Thymus (tissue), 11 donors: ENCODE measurements around the gene GATAD2A. TPM values are rescaled to one million over a fixed set of nuclear protein-coding genes. Genes with fewer than 3 reads are reported as not detected.
A peak's percentile ranks its signal among the peaks of the same experiment; 100 is the strongest.

Experiments
- DNase-seq, 9 donors: peaks; one replicate each; pipeline ENCODE4 v3.0.0-alpha.2; 2013; ENCODE audit warnings: low spot score in 9 of 9, low read depth in 6 of 9, missing footprints in 1 of 9
- H3K27ac ChIP-seq, 2 donors: one replicate each; pipeline ENCODE4 v1.5.1; 2013; ENCODE audit warnings: control low read depth in 1 of 2, low read depth in 1 of 2, low read length in 1 of 2, mild to moderate bottlenecking in 1 of 2, moderate library complexity in 1 of 2
- H3K27me3 ChIP-seq, 2 donors: one replicate each; pipeline ENCODE4 v1.5.1; 2013; ENCODE audit warnings: low read length in 1 of 2; ENCODE audit not compliant: control insufficient read depth in 2 of 2, insufficient read depth in 1 of 2
- H3K36me3 ChIP-seq, 2 donors: one replicate each; pipeline ENCODE4 v1.5.1; 2013; ENCODE audit warnings: low read length in 1 of 2, mild to moderate bottlenecking in 1 of 2, moderate library complexity in 1 of 2; ENCODE audit not compliant: control insufficient read depth in 2 of 2, insufficient read depth in 2 of 2
- H3K4me1 ChIP-seq, 2 donors: one replicate each; pipeline ENCODE4 v1.5.1; 2013; ENCODE audit warnings: low read length in 2 of 2; ENCODE audit not compliant: control insufficient read depth in 2 of 2, insufficient read depth in 2 of 2
- H3K4me3 ChIP-seq, 2 donors: one replicate each; pipeline ENCODE4 v1.5.1; 2013; ENCODE audit warnings: low read length in 2 of 2, control low read depth in 1 of 2, mild to moderate bottlenecking in 1 of 2
- H3K9me3 ChIP-seq, 2 donors: one replicate each; pipeline ENCODE4 v1.5.1; 2013; ENCODE audit warnings: low read length in 1 of 2, mild to moderate bottlenecking in 1 of 2; ENCODE audit not compliant: control insufficient read depth in 2 of 2, insufficient read depth in 1 of 2
- WGBS: extraction: QIAGEN DNeasy Blood & Tissue Kit; methylation state at CpG from one replicate; pipeline ENCODE4 v1.1.7; 2013; 5-methylcytosine and 5-hydroxymethylcytosine counted together
- polyA plus RNA-seq: library from polyadenylated mRNA; stranded (reverse); fragments of 200-250 nt; gene quantifications from one replicate; pipeline ENCODE4 v1.2.3, GENCODE V29; 2013
- total RNA-seq: library from RNA; stranded (reverse); fragments of 120-200 nt; gene quantifications from one replicate; pipeline ENCODE4 v1.2.4, GENCODE V29; 2013
- donor health status: healthy.

GATAD2A gene
- total and polyA plus RNA-seq, 2 donors: 20.9 to 24.9 TPM

- Histone ChIP-seq H3K9me3 (peaks cover 0 to 4% of the 10 kb centered on the region in 2 donors), H3K4me3 (no peak overlapping the region), H3K27ac (no peak overlapping the region), H3K4me1 (no peaks in the 10 kb centered on the region), H3K36me3 (no peaks in the 10 kb centered on the region), H3K27me3 (peaks cover 0 to 13% of the 10 kb centered on the region in 2 donors)
- DNase-seq: no peak
- 89% methylated on average over 14 of the region's 14 CpGs for WGBS
Observed at GRCh38 chr19:19551853-19552192, 146.3 kb downstream of the GATAD2A start.

- WGBS: 73% methylated on average over 6 of the region's 6 CpGs
- Histone ChIP-seq H3K4me3 (no peak overlapping the region), H3K36me3 (no peaks in the 10 kb centered on the region), H3K9me3 (peaks cover 0 to 4% of the 10 kb centered on the region in 2 donors), H3K4me1 (no peaks in the 10 kb centered on the region), H3K27me3 (peaks cover 0 to 8% of the 10 kb centered on the region in 2 donors), H3K27ac (no peak overlapping the region)
- DNase-seq: no peak
Observed at GRCh38 chr19:19552798-19553197, 147.3 kb downstream of the GATAD2A start.

- Histone ChIP-seq H3K4me1 (no peaks in the 10 kb centered on the region), H3K36me3 (peaks cover 0 to under 1% of the 10 kb centered on the region in 2 donors), H3K27me3 (peaks cover 0 to 4% of the 10 kb centered on the region in 2 donors), H3K27ac (no peak overlapping the region), H3K9me3 (peaks cover 0 to 4% of the 10 kb centered on the region in 2 donors), H3K4me3 (no peak overlapping the region)
- 92% methylated on average over 10 of the region's 10 CpGs for WGBS
- DNase-seq: no peak
Observed at GRCh38 chr19:19553670-19554069, 148.2 kb downstream of the GATAD2A start.

- DNase-seq: peak in 1 of 9 donors; percentile 38
- H3K4me1 ChIP-seq: no peaks in the 10 kb centered on the region
- WGBS: 77% methylated on average over 34 of the region's 34 CpGs
Observed at GRCh38 chr19:19554074-19555023, 148.9 kb downstream of the GATAD2A start.

GRCh38 chr19:19558055-19558454, 152.6 kb downstream of the GATAD2A start:
- Histone ChIP-seq H3K9me3 (no peaks in the 10 kb centered on the region), H3K4me1 (no peaks in the 10 kb centered on the region), H3K27ac (no peak overlapping the region), H3K4me3 (no peak overlapping the region), H3K27me3 (no peaks in the 10 kb centered on the region), H3K36me3 (peaks cover under 1 to 14% of the 10 kb centered on the region in 2 donors)
- DNase-seq: no peak
- WGBS: 90% methylated on average over 15 of the region's 15 CpGs

More at GRCh38 chr19:19554074-19555023, 148.9 kb downstream of the GATAD2A start:
- Histone ChIP-seq H3K9me3 (peaks cover 0 to 4% of the 10 kb centered on the region in 2 donors), H3K36me3 (peaks cover 0 to 4% of the 10 kb centered on the region in 2 donors), H3K27ac (no peak overlapping the region), H3K27me3 (peaks cover 0 to 4% of the 10 kb centered on the region in 2 donors), H3K4me3 (no peak overlapping the region)

Other genes with a start within 250 kb of the GATAD2A start
- 0.42 TPM for gene MEF2B, start 235.4 kb upstream of the GATAD2A start, total RNA-seq
- 2.1 TPM for gene MEF2B, start 235.4 kb upstream of the GATAD2A start, polyA plus RNA-seq
- gene BORCS8, start 213.5 kb upstream of the GATAD2A start, total RNA-seq: 12.5 TPM
- 23.8 TPM for gene BORCS8, start 213.5 kb upstream of the GATAD2A start, polyA plus RNA-seq
- 144 TPM for gene RFXANK, start 213.4 kb upstream of the GATAD2A start, total RNA-seq
- gene RFXANK, start 213.4 kb upstream of the GATAD2A start, polyA plus RNA-seq: 136 TPM
- 17.7 TPM for gene NR2C2AP, start 202.3 kb upstream of the GATAD2A start, total RNA-seq
- 20.1 TPM for gene NR2C2AP, start 202.3 kb upstream of the GATAD2A start, polyA plus RNA-seq
- 0.14 TPM for gene NCAN, start 193.7 kb upstream of the GATAD2A start, total RNA-seq
- 0.27 TPM for gene NCAN, start 193.7 kb upstream of the GATAD2A start, polyA plus RNA-seq
- 0.09 TPM for gene TM6SF2, start 132.4 kb upstream of the GATAD2A start, total RNA-seq
- gene TM6SF2, start 132.4 kb upstream of the GATAD2A start, polyA plus RNA-seq: 0.07 TPM
- 31.8 TPM for gene SUGP1, start 85.2 kb upstream of the GATAD2A start, total RNA-seq
- gene SUGP1, start 85.2 kb upstream of the GATAD2A start, polyA plus RNA-seq: 62.7 TPM
- 16.9 TPM for gene MAU2, start 84.8 kb upstream of the GATAD2A start, total RNA-seq
- 29.8 TPM for gene MAU2, start 84.8 kb upstream of the GATAD2A start, polyA plus RNA-seq
- gene TSSK6, start 109.9 kb downstream of the GATAD2A start, total RNA-seq: 1.2 TPM
- 3.0 TPM for gene TSSK6, start 109.9 kb downstream of the GATAD2A start, polyA plus RNA-seq
- gene NDUFA13, start 110.5 kb downstream of the GATAD2A start, total RNA-seq: 433 TPM
- gene NDUFA13, start 110.5 kb downstream of the GATAD2A start, polyA plus RNA-seq: 219 TPM
- 1.0 TPM for gene YJEFN3, start 123.2 kb downstream of the GATAD2A start, total RNA-seq
- gene YJEFN3, start 123.2 kb downstream of the GATAD2A start, polyA plus RNA-seq: 37.1 TPM
- gene CILP2, start 132.6 kb downstream of the GATAD2A start, total RNA-seq: 0.09 TPM
- 0.23 TPM for gene CILP2, start 132.6 kb downstream of the GATAD2A start, polyA plus RNA-seq
- gene PBX4, start 213.0 kb downstream of the GATAD2A start, total RNA-seq: 4.1 TPM
- 26.7 TPM for gene PBX4, start 213.0 kb downstream of the GATAD2A start, polyA plus RNA-seq
- gene LPAR2, start 222.5 kb downstream of the GATAD2A start, total RNA-seq: 5.9 TPM
- 53.8 TPM for gene LPAR2, start 222.5 kb downstream of the GATAD2A start, polyA plus RNA-seq
- 16.6 TPM for gene GMIP, start 238.0 kb downstream of the GATAD2A start, total RNA-seq
- 37.3 TPM for gene GMIP, start 238.0 kb downstream of the GATAD2A start, polyA plus RNA-seq